OCI-LY1 (cell line): ENCODE data around the gene WDR59.

Experiments used
- H2AFZ ChIP-seq: fragments of 200-600 bp; sonication (generic), shearing (Covaris generic); 2 replicates; pipeline ENCODE4 v1.6.0; 2014; ENCODE audit warnings: antibody characterized with exemption, mild to moderate bottlenecking, low read length
- H3F3A ChIP-seq: fragments of 200-600 bp; sonication (generic), shearing (Covaris generic); 2 replicates; pipeline ENCODE4 v1.6.0; 2014; ENCODE audit warnings: mild to moderate bottlenecking, antibody characterized with exemption, low read length, moderate library complexity; ENCODE audit not compliant: insufficient read depth
- H3K27ac ChIP-seq: fragments of 200-600 bp; sonication (generic); 2 replicates; pipeline ENCODE4 v1.5.1; 2014; ENCODE audit warnings: low read length, mixed run types, mild to moderate bottlenecking, low read depth; ENCODE audit not compliant: poor library complexity, severe bottlenecking
- H3K27me3 ChIP-seq: fragments of 200-600 bp; sonication (generic); 2 replicates; pipeline ENCODE4 v1.6.0; 2014; ENCODE audit warnings: antibody characterized with exemption, mild to moderate bottlenecking, low read length, moderate library complexity; ENCODE audit not compliant: insufficient read depth
- H3K36me3 ChIP-seq: fragments of 200-600 bp; sonication (generic); 2 replicates; pipeline ENCODE4 v1.6.1; 2014; ENCODE audit warnings: mild to moderate bottlenecking, antibody characterized with exemption, low read length, moderate library complexity, mixed read lengths; ENCODE audit not compliant: insufficient read depth
- H3K4me1 ChIP-seq: fragments of 200-600 bp; sonication (generic); 2 replicates; pipeline ENCODE4 v1.5.1; 2014; ENCODE audit warnings: mild to moderate bottlenecking, low read length, moderate library complexity; ENCODE audit not compliant: insufficient read depth, severe bottlenecking
- H3K4me2 ChIP-seq: fragments of 200-600 bp; sonication (generic), shearing (Covaris generic); 2 replicates; pipeline ENCODE4 v1.6.1; 2014; ENCODE audit warnings: low read length
- H3K4me3 ChIP-seq: fragments of 200-600 bp; sonication (generic); 2 replicates; pipeline ENCODE4 v1.5.1; 2014; ENCODE audit warnings: low read length, low read depth, mild to moderate bottlenecking, mixed read lengths; ENCODE audit not compliant: poor library complexity, severe bottlenecking
- H3K79me2 ChIP-seq: fragments of 200-600 bp; shearing (Covaris generic); 2 replicates; pipeline ENCODE4 v1.6.1; 2016; ENCODE audit warnings: mixed run types, low read length, mixed read lengths; ENCODE audit not compliant: insufficient read depth
- H3K9ac ChIP-seq: fragments of 200-600 bp; sonication (generic), shearing (Covaris generic); 2 replicates; pipeline ENCODE4 v1.6.1; 2014; ENCODE audit warnings: mild to moderate bottlenecking, low read length, mixed read lengths
- H3K9me2 ChIP-seq: fragments of 200-600 bp; sonication (generic), shearing (Covaris generic); 2 replicates; pipeline ENCODE4 v1.6.1; 2014; ENCODE audit warnings: low read depth, mild to moderate bottlenecking, low read length, mixed read lengths
- H3K9me3 ChIP-seq: fragments of 200-600 bp; shearing (Covaris generic); 2 replicates; pipeline ENCODE4 v1.6.1; 2014; ENCODE audit warnings: low read length, mixed read lengths
- H4K20me1 ChIP-seq: fragments of 200-600 bp; sonication (generic), shearing (Covaris generic); 2 replicates; pipeline ENCODE4 v1.6.0; 2016; ENCODE audit warnings: mild to moderate bottlenecking, low read length; ENCODE audit not compliant: insufficient read depth
- CTCF ChIP-seq: fragments of 200-600 bp; sonication (generic), shearing (Covaris generic); IDR thresholded peaks from 2 replicates; pipeline ENCODE4 v1.5.1; 2017; ENCODE audit warnings: mild to moderate bottlenecking, antibody characterized with exemption, low read length, moderate library complexity, mixed read lengths
- EZH2 ChIP-seq: fragments of 200-600 bp; sonication (generic), shearing (Covaris generic); IDR thresholded peaks from 2 replicates; pipeline ENCODE4 v1.8.0; 2017; ENCODE audit warnings: borderline replicate concordance, mixed run types, mild to moderate bottlenecking, antibody characterized with exemption, low read length, moderate library complexity, mixed read lengths

Gene WDR59

GRCh38 chr16:74999219-74999608 is 14.3 kb upstream of the WDR59 start:
- Histone ChIP-seq H3F3A (no peaks in the 10 kb centered on the region), H3K27me3 (peaks cover 10% of the 10 kb centered on the region; the same call in 1 of the 2 replicates), H3K9me2 (no peaks in the 10 kb centered on the region), H4K20me1 (no peaks in the 10 kb centered on the region), H3K4me2 (peak overlapping the region; percentile 84), H3K36me3 (no peaks in the 10 kb centered on the region), H3K27ac (no peak overlapping the region), H3K9me3 (no peaks in the 10 kb centered on the region), H3K4me3 (peak overlapping the region; percentile 69), H2AFZ (no peak overlapping the region), H3K79me2 (no peaks in the 10 kb centered on the region), H3K9ac (peak overlapping the region; percentile 60; the same call in 1 of the 2 replicates), H3K4me1 (peaks cover 7% of the 10 kb centered on the region)
- no peak for TF ChIP-seq EZH2
- TF ChIP-seq CTCF, result no peak

GRCh38 chr16:74998481-74999218 is 13.7 kb upstream of the WDR59 start, which contains the start of gene ZNRF1:
TSS of gene ZNRF1 (plus strand) at chr16:74999024. CDS start at chr16:74999672, 648 bp downstream.
- no peaks in the 10 kb centered on the region for H3F3A ChIP-seq
- peak within 1 kb of the TSS; percentile 69 for H3K4me3 ChIP-seq
- peaks cover 9% of the 10 kb centered on the region; the same call in 1 of the 2 replicates for H3K27me3 ChIP-seq
- TF ChIP-seq EZH2 (no peak), CTCF (peak; percentile 86)
- H3K36me3 ChIP-seq, result no peaks in the 10 kb centered on the region
- H3K79me2 ChIP-seq, result no peaks in the 10 kb centered on the region
- H2AFZ ChIP-seq, result no peak within 1 kb of the TSS
- H4K20me1 ChIP-seq, result no peaks in the 10 kb centered on the region
- no peaks in the 10 kb centered on the region for H3K9me3 ChIP-seq
- no peak within 1 kb of the TSS for H3K27ac ChIP-seq
- H3K9me2 ChIP-seq, result no peaks in the 10 kb centered on the region
- H3K9ac ChIP-seq, result peak within 1 kb of the TSS; percentile 60; the same call in 1 of the 2 replicates
- H3K4me2 ChIP-seq, result peak within 1 kb of the TSS; percentile 84
- H3K4me1 ChIP-seq, result peaks cover 7% of the 10 kb centered on the region

- no peaks in the 10 kb centered on the region for H3K9me3 ChIP-seq
- peaks cover 7% of the 10 kb centered on the region for H3K4me1 ChIP-seq
- H3K79me2 ChIP-seq, result no peaks in the 10 kb centered on the region
- H3K27ac ChIP-seq, result no peak overlapping the region
- no peak overlapping the region for H3K9ac ChIP-seq
- H3K4me2 ChIP-seq, result no peak overlapping the region
- H3K9me2 ChIP-seq, result no peaks in the 10 kb centered on the region
- no peaks in the 10 kb centered on the region for H3K36me3 ChIP-seq
- no peak overlapping the region for H3K4me3 ChIP-seq
- H4K20me1 ChIP-seq, result no peaks in the 10 kb centered on the region
- H3K27me3 ChIP-seq, result peaks cover 4% of the 10 kb centered on the region; the same call in 1 of the 2 replicates
- H3F3A ChIP-seq, result no peaks in the 10 kb centered on the region
- H2AFZ ChIP-seq, result no peak overlapping the region
- TF ChIP-seq CTCF (no peak), EZH2 (no peak)
These were observed 12.1 kb upstream of the WDR59 start for GRCh38 chr16:74997042-74997491.
